HEK293 (cell line): ENCODE data around the gene SIAE.

Experiments
- CTCF ChIA-PET: fragments of 350-600 bp; formaldehyde crosslinking; extraction: SDS; loops from one replicate; lab custom pipeline; 2021; ENCODE audit warnings: antibody characterized with exemption; lab: Yijun Ruan, JAX
- POLR2A ChIA-PET: fragments of 300-600 bp; formaldehyde crosslinking; extraction: SDS; loops from one replicate; lab custom pipeline; 2020; ENCODE audit warnings: antibody characterized with exemption, inconsistent platforms; lab: Yijun Ruan, JAX
- H3K27ac ChIP-seq: fragments of 200-500 bp; sonication (Bioruptor generic); 2 replicates; pipeline ENCODE4 v1.5.1; 2014; ENCODE audit warnings: low read depth, low read length, control low read depth, inconsistent platforms; ENCODE audit errors: extremely low read depth
- H3K36me3 ChIP-seq, 2 experiments: fragments of 200-500 bp in 1 of 2; sonication (Bioruptor generic) in 1 of 2; 1 replicate in 1 of 2; 2 replicates in 1 of 2; pipeline ENCODE4 v1.5.1; 2014 to 2017; ENCODE audit warnings: inconsistent platforms in 2 of 2, low read length in 2 of 2; ENCODE audit not compliant: control insufficient read depth in 2 of 2, insufficient read depth in 1 of 2
- H3K4me1 ChIP-seq: fragments of 200-500 bp; sonication (Bioruptor generic); 2 replicates; pipeline ENCODE4 v1.5.1; 2014; ENCODE audit warnings: mild to moderate bottlenecking, low read length, inconsistent platforms; ENCODE audit not compliant: control insufficient read depth, insufficient read depth
- H3K4me3 ChIP-seq: 2 replicates; pipeline ENCODE4 v1.5.1; 2011; ENCODE audit warnings: low read depth, mild to moderate bottlenecking, control low read depth, low read length, moderate library complexity
- H3K9me3 ChIP-seq: fragments of 200-500 bp; sonication (Bioruptor generic); 2 replicates; pipeline ENCODE4 v1.5.1; 2014; ENCODE audit warnings: low read depth, low read length, inconsistent platforms; ENCODE audit not compliant: control insufficient read depth, insufficient read depth
- ATF2 ChIP-seq: fragments of 450-650 bp; formaldehyde crosslinking; IDR thresholded peaks from 2 replicates; pipeline ENCODE4 v1.5.1; 2016; ENCODE audit warnings: missing biosample characterization, missing genetic modification characterization, low read depth
- GLIS2 ChIP-seq: fragments of 450-650 bp; formaldehyde crosslinking; IDR thresholded peaks from 2 replicates; pipeline ENCODE4 v1.5.1; 2016; ENCODE audit warnings: missing biosample characterization, missing genetic modification characterization
- HOXD13 ChIP-seq: sonication (generic); formaldehyde crosslinking; IDR thresholded peaks from 2 replicates; pipeline ENCODE4 v1.8.0; 2022; ENCODE audit warnings: missing genetic modification reagents, borderline replicate concordance
- KLF1 ChIP-seq: fragments of 450-650 bp; formaldehyde crosslinking; IDR thresholded peaks from 2 replicates; pipeline ENCODE4 v1.5.1; 2016; ENCODE audit warnings: missing biosample characterization, missing genetic modification characterization
- PRDM1 ChIP-seq: fragments of 450-650 bp; formaldehyde crosslinking; IDR thresholded peaks from 2 replicates; pipeline ENCODE4; 2016; ENCODE audit warnings: missing biosample characterization, missing genetic modification characterization
- PRDM2 ChIP-seq: fragments of 450-650 bp; formaldehyde crosslinking; IDR thresholded peaks from 2 replicates; pipeline ENCODE4 v1.5.1; 2016; ENCODE audit warnings: missing biosample characterization, missing genetic modification characterization, borderline replicate concordance
- ZBTB17 ChIP-seq: fragments of 450-650 bp; formaldehyde crosslinking; IDR thresholded peaks from 2 replicates; pipeline ENCODE4 v1.5.1; 2016; ENCODE audit warnings: missing biosample characterization, missing genetic modification characterization
- ZFHX2 ChIP-seq: fragments of 450-650 bp; formaldehyde crosslinking; conservative IDR thresholded peaks from 2 replicates; pipeline ENCODE4 v1.5.1; 2016; ENCODE audit warnings: missing biosample characterization, missing genetic modification characterization
- ZNF132 ChIP-seq: fragments of 450-650 bp; formaldehyde crosslinking; IDR thresholded peaks from 2 replicates; pipeline ENCODE4 v1.5.1; 2017; ENCODE audit warnings: missing biosample characterization, missing genetic modification characterization, borderline replicate concordance
- ZNF155 ChIP-seq: fragments of 450-650 bp; formaldehyde crosslinking; IDR thresholded peaks from 2 replicates; pipeline ENCODE4 v1.5.1; 2016; ENCODE audit warnings: missing biosample characterization, missing genetic modification characterization
- ZNF26 ChIP-seq: fragments of 450-650 bp; formaldehyde crosslinking; IDR thresholded peaks from 2 replicates; pipeline ENCODE4 v1.5.1; 2016; ENCODE audit warnings: missing biosample characterization, missing genetic modification characterization
- ZNF266 ChIP-seq: fragments of 450-650 bp; formaldehyde crosslinking; IDR thresholded peaks from 2 replicates; pipeline ENCODE4 v1.5.1; 2016; ENCODE audit warnings: missing biosample characterization, missing genetic modification characterization, low read depth
- ZNF311 ChIP-seq: fragments of 450-650 bp; formaldehyde crosslinking; IDR thresholded peaks from 2 replicates; pipeline ENCODE4 v1.5.1; 2017; ENCODE audit warnings: missing biosample characterization, missing genetic modification characterization, borderline replicate concordance
- ZNF37A ChIP-seq: fragments of 450-650 bp; IDR thresholded peaks from 2 replicates; pipeline ENCODE4 v1.5.1; 2018; ENCODE audit warnings: missing biosample characterization, missing genetic modification characterization
- ZNF837 ChIP-seq: fragments of 450-650 bp; formaldehyde crosslinking; IDR thresholded peaks from 2 replicates; pipeline ENCODE4 v1.5.1; 2016; ENCODE audit warnings: missing biosample characterization, missing genetic modification characterization
- ZSCAN30 ChIP-seq: fragments of 450-650 bp; IDR thresholded peaks from 2 replicates; pipeline ENCODE4 v1.5.1; 2018; ENCODE audit warnings: missing biosample characterization, mild to moderate bottlenecking, missing genetic modification characterization, moderate library complexity

SIAE gene

GRCh38 chr11:124644426-124645280 is 28.9 kb downstream of the SIAE start (continued):
- TF ChIP-seq PRDM1 (tag by site-specific recombination): no peak
- no peak for TF ChIP-seq ATF2 (tag by site-specific recombination)
- no peak for TF ChIP-seq KLF1
- TF ChIP-seq GLIS2: 0 out of 2 replicates have a peak, but pooled peaks have one; percentile 16
- no peak for TF ChIP-seq ZNF26 (tag by site-specific recombination)
- TF ChIP-seq ZSCAN30: no peak
- peak; percentile 60 for TF ChIP-seq ZBTB17 (tag by site-specific recombination)
- TF ChIP-seq HOXD13: no peak

- peaks cover 0 to 13% of the 10 kb centered on the region in 2 experiments; a peak in 1 of 3 replicates for H3K36me3 ChIP-seq
- no peak overlapping the region for H3K27ac ChIP-seq
- TF ChIP-seq ZNF37A (tag by site-specific recombination) (no peak), ZNF266 (tag by site-specific recombination) (peak; percentile 58; the same call in 1 of the 2 replicates)
- ChIA-PET POLR2A (interaction anchor here (0.6 kb wide), 1 partner anchor 70 kb away, joined by 4 read pairs; no protein-coding TSS in a partner anchor), CTCF (interaction anchor here (0.6 to 4.8 kb wide), 42 partner anchors 9 to 776 kb away, joined by 3 to 53 read pairs (median 5); partner anchors contain the start of genes SIAE and SPA17)
- no peak overlapping the region for H3K4me3 ChIP-seq
- no peaks in the 10 kb centered on the region for H3K4me1 ChIP-seq
- no peaks in the 10 kb centered on the region for H3K9me3 ChIP-seq
Measured at GRCh38 chr11:124643605-124644425, 29.7 kb downstream of the SIAE start.

GRCh38 chr11:124643042-124643604 is 30.4 kb downstream of the SIAE start:
- ChIA-PET CTCF (interaction anchor here (0.7 to 4.8 kb wide), 20 partner anchors 10 to 330 kb away, joined by 3 to 53 read pairs (median 6); partner anchors contain the start of genes SIAE and SPA17), POLR2A (no interaction called here)
- no peak overlapping the region for H3K4me3 ChIP-seq
- H3K9me3 ChIP-seq: no peaks in the 10 kb centered on the region
- peaks cover 0 to 19% of the 10 kb centered on the region in 2 experiments; a peak in 1 of 3 replicates for H3K36me3 ChIP-seq
- H3K27ac ChIP-seq: no peak overlapping the region
- H3K4me1 ChIP-seq: no peaks in the 10 kb centered on the region
- TF ChIP-seq ZNF311 (no peak), ZNF837 (no peak), ZFHX2 (tag by site-specific recombination) (no peak), PRDM2 (tag by site-specific recombination) (no peak), ZNF26 (tag by site-specific recombination) (no peak), ZNF155 (no peak), ZNF132 (tag by site-specific recombination) (no peak)
